Measurements from ENCODE around the gene WDR20.
"Not testable (repeated sequence)": the region's sequence is repeated elsewhere in the genome, so short reads cannot be mapped to it uniquely, and the experiment has no call there.

Gene WDR20

DNA sequence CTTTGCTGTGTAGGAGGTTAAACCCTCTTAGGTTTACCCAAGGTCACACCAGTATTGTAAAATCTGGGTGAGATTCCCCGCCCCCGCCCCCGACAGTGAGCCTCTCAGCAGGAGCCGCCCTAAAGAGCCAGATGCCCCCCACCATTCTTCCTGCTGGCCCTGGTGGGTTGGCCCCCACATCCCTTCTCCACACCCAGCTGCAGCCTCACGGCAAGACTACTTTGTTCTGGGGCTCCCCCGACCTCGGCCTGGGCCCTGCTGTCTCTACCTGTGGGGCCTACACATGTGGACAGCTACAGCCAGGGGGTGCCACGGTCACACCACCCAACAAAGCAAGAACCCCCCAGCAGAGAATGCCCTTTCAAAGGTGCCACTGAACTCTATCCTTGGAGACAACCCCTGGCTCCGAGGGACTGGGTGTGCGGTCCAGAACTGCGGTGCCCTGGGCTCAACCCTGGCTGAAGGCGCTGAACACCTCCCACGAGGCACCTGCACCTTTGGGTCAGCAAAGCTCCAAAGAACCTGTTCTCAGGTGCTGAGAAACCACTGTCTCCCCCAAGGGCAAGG, 82.4 kb downstream of the WDR20 start:
- no peak for DNase-seq

DNA sequence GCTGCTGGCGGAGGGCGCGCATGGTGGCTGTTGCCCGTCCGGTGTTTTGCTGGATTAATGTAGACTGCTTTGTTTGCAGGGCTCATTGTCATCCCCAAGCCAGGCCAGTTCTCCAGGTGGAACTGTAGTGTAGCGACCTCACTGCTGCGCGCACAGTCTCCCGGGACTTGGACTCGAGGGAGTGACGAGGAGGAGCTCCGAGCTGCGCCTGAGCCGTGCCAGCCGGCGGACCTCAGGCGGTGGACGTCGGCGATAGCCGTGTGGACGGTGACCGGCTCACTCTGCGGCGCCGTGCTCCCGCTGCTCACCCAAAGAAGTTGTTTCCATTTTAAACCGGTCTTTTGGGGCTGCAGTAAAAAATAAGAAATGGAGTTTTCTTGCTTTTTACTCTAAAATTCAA, 83.1 kb downstream of the WDR20 start:
- DNase-seq, result no peak

DNA sequence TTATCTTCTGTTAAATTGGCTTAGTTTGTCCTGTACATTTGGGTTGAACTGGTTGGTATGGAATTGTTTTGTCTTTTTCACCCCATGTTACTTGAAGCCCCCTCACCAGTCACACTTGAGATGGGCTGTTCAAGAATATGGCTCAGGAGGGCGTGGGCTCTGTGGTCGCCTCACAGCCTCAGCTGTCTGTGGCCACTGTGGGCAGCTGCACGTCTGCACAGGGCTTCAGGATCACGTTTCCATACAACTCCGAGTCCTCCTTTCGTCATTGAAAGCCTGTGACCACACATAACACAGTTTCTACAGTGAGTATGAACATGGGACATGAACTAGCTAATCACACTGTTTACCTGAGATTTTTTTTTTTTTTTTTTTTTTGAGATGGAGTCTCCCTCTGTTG, 84.0 kb downstream of the WDR20 start:
- no peak for DNase-seq

DNA sequence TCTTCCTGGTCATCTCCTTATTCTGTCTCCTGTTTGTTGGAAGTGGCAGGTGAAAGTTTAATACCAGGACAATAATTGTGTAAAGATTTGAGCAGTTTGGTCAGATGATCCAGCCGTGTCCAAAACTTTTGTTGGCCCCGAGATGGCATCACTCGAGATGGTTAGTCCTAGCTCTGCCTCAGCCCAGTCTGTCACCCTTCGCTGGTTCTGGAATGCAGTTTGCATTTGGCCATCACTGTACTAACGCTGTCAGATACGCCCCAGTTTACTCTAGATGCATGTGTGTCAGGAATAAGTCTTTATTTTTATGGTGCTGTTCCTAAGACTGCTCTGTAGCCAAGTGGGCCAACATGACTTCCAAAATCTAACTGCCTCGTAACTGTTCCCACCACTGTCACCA, 85.7 kb downstream of the WDR20 start:
- DNase-seq, result no peak

DNA sequence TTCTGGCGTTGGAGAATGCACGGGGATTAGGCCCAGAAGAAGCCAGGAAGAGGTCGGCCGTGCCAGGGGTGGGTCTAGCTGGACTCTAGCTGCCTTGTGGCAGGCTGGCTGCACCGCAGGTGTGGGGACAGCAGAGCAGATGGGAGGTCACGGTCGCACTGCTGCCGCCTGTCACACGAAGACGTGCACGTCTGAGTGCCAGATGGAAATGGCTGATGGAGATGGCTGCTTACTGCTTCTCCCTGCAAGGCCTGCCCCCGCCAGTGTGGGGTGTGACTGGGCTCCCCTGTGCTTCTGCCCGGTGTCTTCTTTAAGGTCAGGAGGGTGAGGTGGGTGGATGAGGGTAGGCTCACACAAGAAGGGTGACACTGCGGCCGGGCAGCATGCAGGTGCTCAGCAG, 86.2 kb downstream of the WDR20 start:
- DNase-seq, result no peak

DNA sequence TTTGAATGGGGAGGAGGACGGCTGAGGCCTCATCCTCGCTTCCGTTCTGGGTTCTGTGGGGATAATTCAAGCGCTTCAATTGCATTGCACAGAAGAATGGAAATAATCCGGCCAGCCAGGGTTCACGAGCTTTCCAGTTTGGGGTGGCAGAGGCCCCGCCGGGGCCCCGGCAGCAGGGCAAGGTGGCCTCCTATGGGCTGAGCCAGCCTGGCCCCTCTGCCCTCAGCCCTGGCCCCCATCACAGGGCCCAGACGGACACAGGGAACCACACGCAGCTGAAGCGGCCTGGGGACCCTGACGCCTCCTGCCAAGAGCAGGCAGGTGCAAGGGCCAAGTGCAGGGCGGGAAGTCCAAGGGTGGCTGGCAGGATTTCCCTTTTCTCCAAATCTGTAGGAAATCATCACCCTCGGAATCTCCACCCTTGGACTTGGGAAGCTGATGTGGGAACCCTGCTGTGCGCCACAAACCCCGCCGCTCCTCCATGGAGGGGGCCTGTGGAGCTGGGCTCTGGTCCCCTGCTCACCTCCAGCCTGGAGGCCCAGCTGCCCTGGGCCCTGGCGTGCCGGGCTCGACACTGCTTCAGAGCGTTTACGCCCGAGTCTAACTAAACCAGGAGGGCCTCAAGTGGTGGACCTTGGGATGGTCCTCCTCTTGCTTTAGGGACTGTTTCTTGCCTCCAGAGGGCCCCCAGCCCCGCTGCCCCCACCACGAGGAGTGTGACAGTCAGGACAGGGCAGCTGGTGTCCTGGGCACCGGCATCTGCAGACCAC, 86.8 kb downstream of the WDR20 start:
- no peak for DNase-seq

DNA sequence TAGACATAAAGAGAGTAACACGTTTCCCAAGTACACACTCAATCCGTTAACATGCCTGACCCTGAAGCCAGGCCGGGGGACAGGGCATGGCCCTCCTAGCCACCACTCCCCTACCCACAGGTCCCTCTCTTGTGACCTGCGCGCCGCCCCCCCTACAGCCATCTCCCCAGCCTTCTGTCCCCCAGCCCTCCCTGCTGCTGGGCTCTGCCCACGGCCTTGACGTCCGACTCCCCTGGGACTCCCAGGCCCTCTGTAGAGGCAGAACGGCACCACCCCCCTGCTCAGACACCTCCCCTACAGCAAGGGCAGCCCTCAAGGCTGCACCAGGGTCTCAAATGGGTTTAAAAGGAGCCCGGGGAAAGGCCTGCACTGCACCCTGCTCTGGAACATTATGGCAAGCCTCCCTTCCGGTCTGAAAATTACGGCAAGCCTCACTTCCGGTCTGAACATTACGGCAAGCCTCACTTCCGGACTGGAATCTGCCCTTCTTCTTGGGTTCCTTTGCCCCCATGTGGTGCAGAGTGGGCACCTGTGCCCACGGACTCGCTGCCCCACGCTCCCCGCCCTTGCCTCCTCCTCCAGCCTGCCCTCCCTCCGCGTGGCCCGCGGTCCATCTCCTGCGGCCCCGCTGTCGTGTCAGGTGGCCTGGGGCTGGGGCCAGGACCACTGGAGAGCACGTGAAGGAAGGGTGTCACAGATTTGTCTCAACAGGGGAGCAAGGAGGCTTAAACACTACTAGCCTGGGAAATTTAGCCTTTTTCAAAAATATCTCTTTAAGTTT, 87.7 kb downstream of the WDR20 start:
- DNase-seq, result no peak

DNA sequence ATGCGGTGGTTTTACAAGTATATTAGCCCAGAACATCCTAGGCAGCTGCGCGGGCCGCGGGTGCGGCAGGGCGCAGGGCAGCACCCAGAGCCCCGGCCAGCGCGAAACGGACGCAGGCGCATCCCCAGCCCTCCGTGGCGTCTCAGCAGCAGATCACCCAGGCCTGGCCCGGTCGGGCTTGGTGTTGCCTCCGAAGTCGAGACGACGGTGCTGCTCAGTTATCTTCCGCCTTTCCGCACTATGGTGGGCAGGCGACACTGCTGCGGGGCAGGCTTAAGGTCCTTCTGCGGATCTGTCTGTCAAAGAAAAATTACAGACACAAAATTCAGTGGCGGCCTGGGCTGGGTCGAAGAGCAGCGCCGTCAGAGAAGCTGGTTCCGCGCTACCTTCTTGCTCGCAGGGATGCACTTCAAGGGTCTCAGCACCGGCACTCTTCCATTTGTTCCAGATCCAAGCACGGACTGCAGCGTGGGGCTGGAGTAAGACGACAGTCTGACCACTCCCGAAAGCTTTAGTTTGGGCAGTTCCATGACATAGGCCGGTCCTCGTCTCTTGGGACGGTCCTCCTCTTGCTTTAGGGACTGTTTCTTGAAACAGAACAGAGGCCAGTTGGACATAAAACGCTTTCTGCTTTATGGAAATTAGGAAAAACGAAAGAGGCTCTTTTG, 89.5 kb downstream of the WDR20 start:
- no peak for DNase-seq

DNA sequence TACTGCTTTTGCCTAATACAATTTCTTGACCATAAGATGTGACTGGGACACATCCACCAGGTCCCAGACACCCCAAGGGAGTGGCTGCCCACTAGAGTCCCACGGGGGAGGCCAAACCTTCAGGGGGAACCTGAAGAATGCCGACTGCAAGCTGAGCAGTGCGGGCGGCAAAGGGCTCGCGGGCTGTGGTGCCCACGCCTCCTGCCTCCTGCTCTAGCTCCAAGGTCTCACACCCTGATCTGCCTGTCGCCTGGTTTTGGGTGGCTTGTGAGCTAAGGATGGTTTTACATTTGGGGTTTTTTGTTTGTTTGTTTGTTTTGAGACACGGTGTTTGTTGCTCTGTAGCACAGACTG, 90.0 kb downstream of the WDR20 start:
- no peak for DNase-seq

DNA sequence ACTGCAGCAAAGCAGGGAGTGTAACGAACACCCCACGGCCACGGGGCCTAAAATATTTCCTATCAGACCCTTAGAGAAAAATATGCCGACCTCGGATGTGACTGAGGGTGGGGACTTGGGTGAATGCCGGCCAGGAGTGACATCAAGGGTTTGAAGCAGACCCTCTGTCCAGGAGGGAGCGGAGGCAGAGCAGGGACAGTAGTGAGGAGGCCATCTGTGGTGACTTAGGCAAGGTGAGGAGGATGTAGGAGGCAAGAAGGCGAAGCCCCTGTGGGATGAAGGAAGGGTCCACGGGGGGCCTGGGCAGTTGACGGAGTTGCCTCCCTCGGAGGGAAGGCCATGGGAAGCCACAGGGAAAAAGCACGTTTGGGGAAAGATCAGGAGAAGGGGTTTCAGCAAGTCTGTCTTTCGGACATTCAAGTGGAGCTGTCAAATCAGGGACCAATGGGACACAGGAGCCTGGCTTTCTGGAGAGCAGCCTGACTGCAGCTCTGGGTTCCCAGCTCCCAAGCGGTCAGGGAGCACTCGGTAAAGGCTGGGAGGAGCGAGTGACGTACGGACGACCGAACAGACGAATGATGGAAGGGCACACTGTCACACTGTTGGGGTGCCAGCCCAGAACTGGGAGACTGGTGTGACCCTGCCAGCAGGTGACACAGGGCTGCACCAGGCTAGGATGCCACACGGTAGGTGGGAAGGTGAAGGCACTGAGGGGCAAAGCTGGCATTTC, 90.9 kb downstream of the WDR20 start:
- no peak for DNase-seq

DNA sequence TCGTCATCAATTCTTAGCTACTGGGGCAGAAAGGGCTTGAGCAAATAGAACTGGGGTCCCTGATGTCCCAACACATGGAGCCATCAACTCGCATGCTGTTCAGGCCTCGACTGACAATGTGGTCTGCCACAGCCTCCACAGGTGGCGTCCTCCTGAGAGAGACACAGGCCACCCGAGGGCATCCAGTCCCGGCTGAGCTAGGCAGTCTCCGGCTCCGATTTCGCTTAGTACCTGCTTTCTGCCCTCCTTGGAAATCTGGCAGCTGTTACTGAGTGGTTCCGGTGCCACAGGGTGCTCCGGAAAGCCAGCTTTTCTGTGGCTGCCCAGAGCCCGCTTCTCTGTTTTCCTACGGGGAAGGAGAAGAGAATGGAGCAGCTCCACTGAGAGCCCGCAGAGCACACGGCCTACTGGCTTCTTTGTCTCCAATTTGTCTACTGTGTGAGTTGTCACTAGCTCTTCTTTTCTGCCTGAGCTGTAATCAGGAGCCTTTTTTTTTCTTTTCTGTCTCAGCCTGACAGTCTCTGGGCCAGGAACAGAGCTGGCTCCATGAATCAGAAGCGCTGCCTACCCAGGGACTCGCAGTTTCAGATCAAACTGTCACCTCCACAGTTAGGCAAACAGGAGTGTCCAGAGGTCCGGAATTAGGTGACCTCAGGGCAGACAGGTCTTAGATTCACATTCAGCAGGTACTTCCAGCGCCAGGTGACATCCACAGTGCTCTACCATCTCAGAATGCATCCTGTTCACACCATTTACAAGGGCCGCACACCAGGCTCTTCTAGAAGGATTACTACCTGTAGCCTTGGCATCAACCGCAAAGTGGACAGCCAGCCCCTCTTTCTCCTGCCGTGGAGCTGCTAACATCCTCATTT, 92.0 kb downstream of the WDR20 start:
- no peak for DNase-seq

DNA sequence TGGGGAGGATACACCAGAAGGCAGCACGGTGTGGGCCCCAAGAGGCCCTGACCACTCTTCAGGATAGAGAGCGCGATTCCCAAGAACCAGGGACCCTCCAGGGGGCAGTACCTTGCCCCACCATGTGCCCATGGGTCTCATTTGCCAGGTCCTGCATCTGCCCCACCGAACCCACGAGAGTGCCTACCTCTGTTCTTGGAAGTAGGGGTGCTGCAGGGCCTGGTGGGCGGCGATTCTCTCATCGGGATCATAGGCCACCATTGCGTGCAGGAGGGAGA, 92.6 kb downstream of the WDR20 start:
- no peak for DNase-seq

DNA sequence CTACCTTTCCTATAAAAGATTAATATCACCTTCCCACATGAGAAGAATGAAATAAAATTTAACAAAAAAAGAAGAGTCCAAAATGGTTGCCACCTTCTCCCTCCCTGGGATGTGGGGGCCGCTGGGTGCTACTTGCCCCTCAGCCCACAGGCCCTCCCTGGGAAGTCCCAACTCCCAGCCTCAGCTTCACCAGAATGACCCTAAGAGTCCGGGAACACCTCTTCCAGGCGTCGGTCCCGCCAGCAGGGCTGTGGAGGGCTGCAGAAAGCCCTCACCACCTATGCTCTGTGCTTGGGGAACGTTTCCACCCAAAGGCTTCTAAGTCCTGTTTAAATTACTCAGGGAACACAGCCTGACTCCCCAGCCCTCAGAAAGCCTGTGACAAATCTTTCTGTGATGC, 93.4 kb downstream of the WDR20 start:
- DNase-seq, result no peak

DNA sequence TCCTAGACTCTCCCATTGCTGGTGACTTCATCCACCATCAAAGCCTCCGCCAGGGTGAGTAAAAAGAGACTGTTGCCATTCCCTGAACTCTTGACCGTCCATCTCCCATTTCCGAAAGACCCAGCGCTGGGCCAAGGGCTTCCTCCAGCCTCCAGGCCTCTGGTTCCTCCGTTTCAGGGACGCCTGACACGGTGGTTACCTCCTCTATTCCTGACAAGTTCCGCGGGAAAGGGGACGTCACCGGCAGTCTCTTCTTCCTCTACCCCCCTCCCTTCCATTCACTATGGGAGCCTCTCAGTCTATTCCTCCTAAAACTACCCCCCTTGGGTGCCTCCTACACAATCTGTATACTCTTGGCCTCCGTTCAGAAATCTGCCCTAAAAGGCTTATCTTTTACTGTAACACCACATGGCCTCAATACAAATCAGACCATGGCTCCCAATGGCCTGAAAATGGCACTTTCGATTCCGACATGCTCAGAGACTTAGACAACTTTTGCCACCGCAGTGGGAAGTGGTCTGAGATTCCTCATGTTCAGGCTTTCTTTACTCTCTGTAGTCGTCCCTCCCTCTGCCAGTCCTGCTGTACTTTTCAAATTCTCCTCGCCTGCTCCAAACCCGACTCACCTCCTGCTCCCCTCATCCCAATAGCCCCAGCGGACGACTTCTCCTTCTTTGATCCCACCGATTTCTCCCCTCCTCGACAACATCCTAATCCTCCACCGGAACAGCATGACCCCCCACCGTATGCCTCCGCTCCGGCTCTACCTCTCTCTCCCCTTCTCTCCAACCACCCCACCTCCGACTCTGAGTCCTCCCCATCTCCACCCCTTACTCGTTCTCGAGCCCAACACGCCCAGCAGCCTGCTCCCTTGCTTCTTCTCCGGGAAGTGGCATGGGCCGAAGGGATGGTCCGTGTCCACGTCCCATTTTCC, 94.9 kb downstream of the WDR20 start:
- no peak for DNase-seq

DNA sequence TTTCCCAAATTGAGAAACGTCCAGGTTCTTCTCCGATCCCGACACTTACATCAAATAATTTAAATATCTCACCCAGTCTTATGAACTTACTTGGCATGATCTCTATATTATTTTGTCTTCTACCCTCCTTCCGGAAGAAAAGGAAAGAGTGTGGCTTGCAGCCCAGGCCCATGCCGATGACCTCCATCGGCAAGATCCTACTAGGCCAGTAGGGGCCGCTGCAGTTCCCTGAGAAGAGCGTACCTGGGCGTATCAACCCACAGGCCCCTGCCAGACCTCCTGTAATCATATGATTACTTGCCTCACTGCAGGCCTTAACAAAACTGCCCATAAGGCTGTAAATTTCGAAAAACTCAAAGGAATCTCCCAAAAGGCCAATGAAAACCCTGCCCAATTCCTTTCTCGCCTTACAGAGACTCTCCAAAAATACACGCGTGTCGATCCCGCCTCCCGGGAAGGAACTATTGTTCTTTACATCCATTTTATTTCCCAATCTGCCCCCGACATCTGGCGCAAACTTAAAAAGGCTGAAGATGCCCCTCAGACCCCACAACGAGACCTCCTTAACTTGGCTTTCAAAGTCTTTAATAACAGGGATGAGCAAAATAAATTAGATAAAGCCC, 95.7 kb downstream of the WDR20 start:
- peak; percentile 52 for DNase-seq

DNA sequence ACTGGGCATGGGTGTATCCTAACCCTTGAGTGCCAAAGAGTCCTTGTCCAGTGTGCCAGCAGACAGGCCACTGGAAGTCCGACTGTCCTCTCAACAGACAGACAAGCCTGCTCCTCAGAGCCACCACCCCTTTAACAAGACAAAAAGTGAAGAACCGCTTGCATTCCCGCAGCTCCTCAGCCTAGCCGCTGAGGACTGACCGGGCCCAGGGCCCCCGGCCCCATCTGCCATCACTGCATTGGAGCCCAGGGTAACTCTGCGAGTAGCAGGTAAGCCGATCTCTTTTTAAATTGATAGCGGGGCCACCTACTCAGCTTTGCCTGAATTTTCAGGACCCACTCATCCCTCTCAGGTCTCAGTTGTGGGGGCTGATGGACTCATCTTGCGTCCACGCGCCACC, 96.3 kb downstream of the WDR20 start:
- DNase-seq, result no peak

DNA sequence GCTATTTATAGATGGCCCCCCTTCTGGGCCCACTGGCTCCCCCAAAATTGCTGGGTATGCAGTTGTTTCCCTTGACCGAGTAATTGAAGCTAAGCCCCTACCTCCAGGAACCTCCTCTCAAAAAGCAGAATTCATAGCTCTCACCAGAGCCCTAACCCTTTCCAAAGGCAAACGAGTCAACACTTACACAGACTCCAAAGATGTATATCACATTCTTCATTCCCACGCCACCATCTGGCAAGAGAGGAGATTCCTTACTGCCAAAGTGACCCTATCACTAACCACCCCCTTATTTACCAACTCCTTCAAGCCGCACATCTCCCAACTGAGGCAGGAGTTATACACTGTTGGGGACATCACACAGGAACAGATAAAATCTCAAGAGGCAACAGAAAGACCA, 98.4 kb downstream of the WDR20 start:
- no peak for DNase-seq

DNA sequence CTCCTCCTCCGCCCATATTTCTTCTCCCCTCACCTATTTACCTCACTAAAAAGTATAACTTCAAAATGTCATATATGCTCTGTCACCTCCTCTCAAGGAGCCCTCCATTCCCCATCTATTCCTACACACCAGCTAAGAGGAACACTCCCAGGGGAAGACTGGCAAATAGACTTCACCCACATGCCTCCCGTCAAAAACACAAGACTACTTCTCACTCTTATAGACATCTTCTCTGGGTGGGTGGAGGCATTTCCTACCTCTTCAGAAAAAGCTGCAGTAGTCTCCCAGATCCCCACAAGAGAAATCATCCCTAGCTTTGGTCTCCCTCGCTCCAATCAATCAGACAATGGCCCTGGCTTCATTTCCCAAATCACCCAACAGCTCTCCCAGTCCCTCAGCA, 99.1 kb downstream of the WDR20 start:
- no peak for DNase-seq

DNA sequence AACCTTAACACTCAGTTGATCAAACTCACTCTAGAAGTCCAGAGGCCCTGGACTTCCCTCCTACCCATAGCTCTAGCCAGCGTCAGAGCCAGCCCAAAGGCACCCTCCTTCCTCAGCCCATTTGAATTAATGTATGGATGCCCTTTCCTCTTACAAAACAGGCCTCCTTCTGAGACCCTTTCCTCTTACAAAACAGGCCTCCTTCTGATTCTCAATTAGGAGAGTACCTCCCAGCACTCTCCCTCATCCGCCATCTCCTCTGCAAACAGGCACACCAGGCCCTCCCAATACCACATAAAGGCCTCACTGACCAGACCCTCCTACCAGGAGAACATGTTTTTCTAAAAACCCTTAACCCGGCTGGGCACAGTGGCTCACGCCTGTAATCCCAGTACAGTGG, 99.5 kb downstream of the WDR20 start:
- no peak for DNase-seq

DNA sequence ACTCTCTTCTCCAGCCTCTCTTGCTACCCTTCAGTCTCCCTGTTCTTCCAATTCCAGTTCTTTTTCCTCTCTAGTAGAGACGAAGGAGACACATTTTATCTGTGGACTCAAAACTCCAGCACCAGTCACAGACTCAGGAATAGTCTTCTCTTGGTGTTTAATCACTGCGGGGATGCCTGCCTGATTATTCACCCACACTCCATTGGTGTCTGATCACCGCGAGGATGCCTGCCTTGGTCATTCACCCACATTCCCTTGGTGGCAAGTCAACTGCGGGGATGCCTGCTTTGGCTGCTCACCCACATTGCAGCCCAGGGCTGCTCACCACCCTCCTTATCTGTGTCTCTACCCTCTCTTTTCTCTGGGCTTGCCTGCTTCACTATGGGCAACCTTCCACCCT, 100.8 kb downstream of the WDR20 start:
- not testable (repeated sequence) for DNase-seq

DNA sequence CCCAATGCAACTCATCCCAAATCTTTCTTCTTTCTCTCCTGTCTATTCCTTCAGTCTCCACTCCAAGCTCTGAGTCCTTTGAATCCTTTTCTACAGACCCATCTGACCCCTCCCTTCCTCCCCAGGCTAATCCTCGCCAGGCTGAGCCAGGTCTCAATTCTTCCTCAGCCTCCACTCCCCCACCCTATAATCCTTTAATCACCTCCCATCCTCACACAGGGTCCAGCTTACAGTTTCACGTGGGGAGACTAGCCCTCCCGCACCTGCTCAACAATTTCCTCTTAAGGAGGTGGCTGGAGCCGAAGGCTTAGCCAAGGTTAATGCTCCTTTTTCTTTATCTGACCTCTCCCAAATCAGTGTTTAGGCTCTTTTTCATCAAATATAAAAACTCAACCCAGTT, 101.5 kb downstream of the WDR20 start:
- DNase-seq, result no peak

Measured in NCI-H1092 treated with DMSO at 0.1 percent for 48 hours (cell line).